GM19455 (cell line): Measurements from ENCODE around the gene NFRKB.

Experiments
- ATAC-seq: cut with Tn5 transposase; IDR thresholded peaks from one replicate; pipeline ENCODE4 v1.9.1; 2021; ENCODE audit not compliant: unreplicated experiment

The NFRKB gene

GRCh38 chr11:129846508-129847335 lies 48.7 kb downstream of the NFRKB start:
- no peak for ATAC-seq
